Middle frontal gyrus (tissue), 1 donor: Measurements from ENCODE around the gene EDA.

Experiments used
- DNase-seq: peaks from one replicate; pipeline ENCODE4 v3.0.0-alpha.2; 2015; ENCODE audit warnings: low spot score; ENCODE audit errors: extremely low spot score

EDA gene

DNA sequence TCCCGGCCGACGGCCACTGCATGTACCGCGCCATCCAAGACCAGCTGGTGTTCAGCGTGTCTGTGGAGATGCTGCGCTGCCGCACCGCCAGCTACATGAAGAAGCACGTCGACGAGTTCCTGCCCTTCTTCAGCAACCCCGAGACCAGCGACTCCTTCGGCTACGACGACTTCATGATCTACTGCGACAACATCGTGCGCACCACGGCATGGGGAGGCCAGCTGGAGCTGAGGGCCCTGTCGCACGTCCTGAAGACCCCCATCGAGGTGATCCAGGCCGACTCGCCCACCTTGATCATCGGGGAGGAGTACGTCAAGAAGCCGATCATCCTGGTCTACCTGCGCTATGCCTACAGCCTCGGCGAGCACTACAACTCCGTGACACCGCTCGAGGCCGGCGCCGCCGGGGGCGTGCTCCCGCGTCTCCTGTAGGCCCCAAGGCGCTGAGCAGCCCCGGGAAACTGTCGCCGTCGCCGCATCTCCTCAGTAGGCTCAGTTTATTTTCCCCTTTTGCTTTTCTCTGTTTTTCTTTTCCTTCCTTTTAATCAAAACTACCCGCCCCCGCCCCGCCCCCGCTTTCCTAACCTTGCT, 447.1 kb downstream of the EDA start:
- no peak for DNase-seq

DNA sequence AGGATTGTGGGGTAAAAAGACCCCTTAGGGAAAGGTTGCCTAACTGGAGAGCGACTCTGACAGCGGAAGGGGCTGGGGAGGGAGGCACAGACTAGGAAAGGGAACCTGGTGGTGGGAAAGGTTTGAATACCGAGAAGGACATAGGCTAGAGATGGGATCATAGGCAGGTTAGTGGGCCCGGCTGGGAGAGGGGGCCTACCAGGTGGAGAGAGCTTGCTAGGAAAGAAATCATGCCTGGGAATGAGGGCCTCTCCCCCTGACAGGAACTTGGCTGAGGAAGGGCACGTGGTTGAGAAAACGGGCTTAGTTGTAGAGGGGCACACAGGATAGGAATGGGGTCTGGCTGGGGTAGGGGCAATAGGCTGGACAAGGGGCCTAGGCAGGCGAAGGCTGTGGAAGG, 450.7 kb downstream of the EDA start:
- DNase-seq: no peak

DNA sequence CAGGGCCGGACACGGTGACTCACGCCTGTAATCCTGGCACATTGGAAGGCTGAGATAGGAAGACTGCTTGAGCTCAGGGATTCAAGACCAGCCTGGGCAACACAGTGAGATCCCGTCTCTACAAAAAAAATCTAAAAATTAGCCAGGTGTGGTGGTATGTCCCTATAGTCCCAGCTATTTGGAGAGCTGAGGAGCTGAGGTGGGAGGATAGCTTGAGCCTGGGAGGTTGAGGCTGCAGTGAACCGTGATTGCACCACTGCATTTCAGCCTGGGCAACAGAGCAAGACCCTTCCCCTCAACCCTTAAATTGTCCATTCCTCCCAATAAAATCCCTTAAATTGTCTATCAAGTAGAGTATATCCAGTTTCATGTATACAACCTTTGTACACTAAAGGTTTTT, 463.4 kb downstream of the EDA start:
- DNase-seq: no peak

DNA sequence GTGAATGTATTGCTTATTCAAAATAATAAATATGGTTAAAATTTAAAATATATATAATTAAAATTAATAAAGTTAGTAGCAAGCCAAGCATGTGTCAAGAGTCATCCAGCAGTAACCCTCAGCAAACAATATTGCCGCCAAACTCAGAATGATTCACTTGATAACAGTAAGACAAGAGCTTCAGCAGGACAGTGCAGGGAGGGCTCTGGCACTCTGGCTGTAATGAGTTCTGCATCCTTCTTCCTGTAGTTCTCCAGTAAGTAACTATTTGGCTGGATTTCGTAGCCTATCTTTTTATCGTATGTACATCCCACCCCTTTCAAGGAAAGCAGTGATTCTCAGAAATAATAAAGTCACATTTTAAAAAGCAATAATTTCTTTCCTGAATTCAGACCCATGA, 464.0 kb downstream of the EDA start:
- DNase-seq: no peak

DNA sequence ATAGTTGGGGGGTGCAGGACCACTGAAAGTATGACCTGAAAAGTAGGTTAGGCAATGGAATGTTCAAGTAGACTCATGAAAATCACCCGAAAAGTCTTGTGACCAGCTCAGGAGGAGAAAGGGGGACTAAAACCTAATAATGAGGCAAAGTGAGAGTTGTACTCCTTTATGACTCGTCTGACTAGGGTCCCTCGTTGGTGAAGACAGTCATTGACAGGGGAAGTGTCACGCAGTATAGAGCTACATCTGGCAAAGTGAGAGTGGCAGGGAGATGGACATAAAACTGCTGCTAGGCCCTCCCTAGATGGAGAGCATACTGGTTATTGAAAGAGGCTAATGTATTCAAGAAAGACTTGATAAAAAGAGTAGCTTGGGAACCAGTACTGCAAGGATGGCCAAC, 466.8 kb downstream of the EDA start:
- no peak for DNase-seq

- no peak for DNase-seq
Measured at GRCh38 chrX:70084592-70085240, 468.8 kb downstream of the EDA start.

GRCh38 chrX:70087857-70088630, 472.1 kb downstream of the EDA start:
- DNase-seq: no peak

GRCh38 chrX:70088751-70089150, 472.8 kb downstream of the EDA start:
- DNase-seq: no peak
